Activated CD8-positive, alpha-beta T cell treated with anti-CD3 and anti-CD28 coated beads for 36 hours (primary cell): Measurements from ENCODE around the gene EYS. TPM values are rescaled to one million over a fixed set of nuclear protein-coding genes. Genes with fewer than 3 reads are reported as not detected.

Experiments
- ATAC-seq: fragments of 200-7000 bp; cut with Tn5 transposase; one replicate; pipeline ENCODE4 v1.10.0; 2021; ENCODE audit warnings: mild to moderate bottlenecking, moderate library complexity
- CTCF ChIA-PET: fragments of 350-600 bp; sonication (Branson Sonifier 250); formaldehyde crosslinking; loops from one replicate; lab custom pipeline; 2021; ENCODE audit warnings: antibody characterized with exemption; lab: Charles Lee
- POLR2A ChIA-PET: fragments of 350-600 bp; sonication (Branson Sonifier 250); formaldehyde crosslinking; loops from one replicate; lab custom pipeline; 2021; ENCODE audit warnings: antibody characterized with exemption; lab: Charles Lee
- DNase-seq: peaks from one replicate; pipeline ENCODE4 v3.0.0-alpha.2; 2020
- H3K27ac Mint-ChIP-seq: one replicate; pipeline ENCODE4 v1.8.0; 2021; ENCODE audit warnings: mild to moderate bottlenecking, mixed read lengths
- H3K27me3 Mint-ChIP-seq: one replicate; pipeline ENCODE4 v1.8.0; 2021; ENCODE audit warnings: mixed read lengths
- H3K36me3 Mint-ChIP-seq: one replicate; pipeline ENCODE4 v1.8.0; 2021; ENCODE audit warnings: low read depth, mixed read lengths
- H3K4me1 Mint-ChIP-seq: one replicate; pipeline ENCODE4 v1.8.0; 2021; ENCODE audit warnings: low read depth, mixed read lengths
- H3K4me3 Mint-ChIP-seq: one replicate; pipeline ENCODE4 v1.8.0; 2021; ENCODE audit warnings: mild to moderate bottlenecking, moderate library complexity, mixed read lengths
- H3K9me3 Mint-ChIP-seq: one replicate; pipeline ENCODE4 v1.8.0; 2021; ENCODE audit warnings: mixed read lengths
- CTCF ChIP-seq: fragments of 200-600 bp; IDR thresholded peaks from one replicate; pipeline ENCODE4 v1.8.0; 2022; ENCODE audit warnings: antibody characterized with exemption, mild to moderate bottlenecking
- intact Hi-C: fragments of 100-400 bp; cut with micrococcal nuclease; formaldehyde crosslinking; loops from one replicate; pipeline ENCODE4 v1.10.0; 2022
- total RNA-seq, 2 experiments: library from RNA; stranded (reverse); gene quantifications; one replicate each; pipeline ENCODE4 v1.2.3, GENCODE V29; 2021

The EYS gene
- total RNA-seq, 2 experiments from 2014 or later, result not detected

- DNase-seq, result no peak
- no peak for TF ChIP-seq CTCF
- CTCF ChIA-PET, result no interaction called here
- Mint-ChIP-seq H3K36me3 (no peaks in the 10 kb centered on the region), H3K27ac (no peak overlapping the region), H3K9me3 (peaks cover 17% of the 10 kb centered on the region), H3K27me3 (no peaks in the 10 kb centered on the region), H3K4me3 (no peak overlapping the region), H3K4me1 (no peaks in the 10 kb centered on the region)
- ATAC-seq, result no peak
- intact Hi-C loops, result no loop called here
- POLR2A ChIA-PET, result no interaction called here
Observed at GRCh38 chr6:64553249-64553786, 1153.7 kb downstream of the EYS start.

GRCh38 chr6:64547594-64548268 is 1159.3 kb downstream of the EYS start:
- ATAC-seq (no peak), DNase-seq (no peak)
- H3K36me3 Mint-ChIP-seq, result no peaks in the 10 kb centered on the region
- no peaks in the 10 kb centered on the region for H3K4me1 Mint-ChIP-seq
- no peak overlapping the region for H3K27ac Mint-ChIP-seq
- H3K9me3 Mint-ChIP-seq, result peaks cover 18% of the 10 kb centered on the region
- no peaks in the 10 kb centered on the region for H3K27me3 Mint-ChIP-seq
- H3K4me3 Mint-ChIP-seq, result no peak overlapping the region
- TF ChIP-seq CTCF, result no peak
- intact Hi-C loops, result no loop called here
- ChIA-PET POLR2A (no interaction called here), CTCF (no interaction called here)

GRCh38 chr6:64539917-64540316 is 1167.1 kb downstream of the EYS start:
- H3K36me3 Mint-ChIP-seq, result no peaks in the 10 kb centered on the region
- H3K4me1 Mint-ChIP-seq, result no peaks in the 10 kb centered on the region
- intact Hi-C loops, result no loop called here
- no peak for DNase-seq
- peaks cover 13% of the 10 kb centered on the region for H3K9me3 Mint-ChIP-seq
- no peaks in the 10 kb centered on the region for H3K27me3 Mint-ChIP-seq
- POLR2A ChIA-PET, result no interaction called here
- H3K27ac Mint-ChIP-seq, result no peak overlapping the region
- H3K4me3 Mint-ChIP-seq, result no peak overlapping the region
- no peak for TF ChIP-seq CTCF
- no peak for ATAC-seq
- CTCF ChIA-PET, result no interaction called here

GRCh38 chr6:64538722-64539121 is 1168.3 kb downstream of the EYS start:
- Mint-ChIP-seq H3K9me3 (peaks cover 7% of the 10 kb centered on the region), H3K27me3 (no peaks in the 10 kb centered on the region), H3K27ac (no peak overlapping the region), H3K36me3 (no peaks in the 10 kb centered on the region), H3K4me3 (no peak overlapping the region), H3K4me1 (no peaks in the 10 kb centered on the region)
- ATAC-seq (no peak), DNase-seq (no peak)
- CTCF ChIA-PET, result no interaction called here
- intact Hi-C loops, result no loop called here
- no peak for TF ChIP-seq CTCF
- POLR2A ChIA-PET, result no interaction called here

- no peak for TF ChIP-seq CTCF
- H3K9me3 Mint-ChIP-seq, result peaks cover 9% of the 10 kb centered on the region
- no peak overlapping the region for H3K27ac Mint-ChIP-seq
- no peaks in the 10 kb centered on the region for H3K36me3 Mint-ChIP-seq
- POLR2A ChIA-PET, result no interaction called here
- H3K4me1 Mint-ChIP-seq, result no peaks in the 10 kb centered on the region
- H3K27me3 Mint-ChIP-seq, result no peaks in the 10 kb centered on the region
- intact Hi-C loops, result no loop called here
- DNase-seq (no peak), ATAC-seq (no peak)
- no peak overlapping the region for H3K4me3 Mint-ChIP-seq
- CTCF ChIA-PET, result no interaction called here
Observed at GRCh38 chr6:64527899-64528298, 1179.1 kb downstream of the EYS start.
